Measurements from ENCODE around the gene MAPK14. TPM values are rescaled to one million over a fixed set of nuclear protein-coding genes. Genes with fewer than 3 reads are reported as not detected.
"Not testable (repeated sequence)": the region's sequence is repeated elsewhere in the genome, so short reads cannot be mapped to it uniquely, and the experiment has no call there.

The MAPK14 gene
- total RNA-seq = 52.6 TPM

GRCh38 chr6:36027501-36028087 is at the start of gene MAPK14:
TSS of gene MAPK14 (plus strand) at chr6:36027808. CDS start at chr6:36028158, 350 bp downstream.
- peak; percentile 99 for DNase-seq

GRCh38 chr6:35980126-35980525 is 47.5 kb upstream of the MAPK14 start:
- not testable (repeated sequence) for DNase-seq

GRCh38 chr6:35980991-35981645 is 46.5 kb upstream of the MAPK14 start:
- no peak for DNase-seq

- no peak for DNase-seq
Measured at GRCh38 chr6:35984701-35985100, 42.9 kb upstream of the MAPK14 start.

- DNase-seq = not testable (repeated sequence)
Measured at GRCh38 chr6:35988047-35988446, 39.6 kb upstream of the MAPK14 start.

- DNase-seq = no peak
Measured at GRCh38 chr6:35993150-35993549, 34.5 kb upstream of the MAPK14 start.

- no peak for DNase-seq
Measured at GRCh38 chr6:36000451-36000850, 27.2 kb upstream of the MAPK14 start.

- DNase-seq = no peak
Measured at GRCh38 chr6:36015666-36016065, 11.9 kb upstream of the MAPK14 start.

GRCh38 chr6:36018339-36018738 is 9.3 kb upstream of the MAPK14 start:
- DNase-seq = no peak

GRCh38 chr6:36019167-36019566 is 8.4 kb upstream of the MAPK14 start:
- no peak for DNase-seq

- DNase-seq = no peak
Measured at GRCh38 chr6:36020154-36020553, 7.5 kb upstream of the MAPK14 start.

- no peak for DNase-seq
Measured at GRCh38 chr6:36023996-36024795, 3.4 kb upstream of the MAPK14 start, which contains the start of gene SLC26A8. TSS of gene SLC26A8 (minus strand) at chr6:36024641. CDS start at chr6:36019707, 4,934 bp downstream.

- no peak for DNase-seq
Measured at GRCh38 chr6:36025260-36025931, 2.2 kb upstream of the MAPK14 start.

GRCh38 chr6:36025932-36026327 is 1.7 kb upstream of the MAPK14 start:
- no peak for DNase-seq

GRCh38 chr6:36028088-36028876 is 674 bp downstream of the MAPK14 start:
- no peak for DNase-seq

- peak; percentile 47 for DNase-seq
Measured at GRCh38 chr6:36028877-36029324, 1.3 kb downstream of the MAPK14 start.

GRCh38 chr6:36029464-36029863 is 1.9 kb downstream of the MAPK14 start:
- peak; percentile 71 for DNase-seq

GRCh38 chr6:36032261-36032660 is 4.7 kb downstream of the MAPK14 start:
- DNase-seq = no peak

- DNase-seq = not testable (repeated sequence)
Measured at GRCh38 chr6:36033144-36033543, 5.5 kb downstream of the MAPK14 start.

- no peak for DNase-seq
Measured at GRCh38 chr6:36033935-36034334, 6.3 kb downstream of the MAPK14 start.

GRCh38 chr6:36034441-36034840 is 6.8 kb downstream of the MAPK14 start:
- DNase-seq = no peak

- DNase-seq = no peak
Measured at GRCh38 chr6:36035225-36035624, 7.6 kb downstream of the MAPK14 start.

Measured in skin of body (tissue), 2 donors.